HL-60 (cell line): Measurements from ENCODE around the gene ANK3.

Source experiments
- POLR2AphosphoS5 ChIP-seq: IDR thresholded peaks from 2 replicates; pipeline ENCODE4 v1.6.1; 2012; ENCODE audit warnings: low read depth
- TF ChIP-seq, protein P1 (sequence below): IDR thresholded peaks from 2 replicates; pipeline ENCODE4 v1.6.1; 2012; ENCODE audit warnings: low read depth; ENCODE audit not compliant: insufficient replicate concordance
- TF ChIP-seq, protein P2 (sequence below): IDR thresholded peaks from one replicate; pipeline ENCODE4 v1.5.1; 2011; ENCODE audit warnings: low read length, control low read depth, inconsistent platforms; ENCODE audit not compliant: insufficient read depth

DNA sequence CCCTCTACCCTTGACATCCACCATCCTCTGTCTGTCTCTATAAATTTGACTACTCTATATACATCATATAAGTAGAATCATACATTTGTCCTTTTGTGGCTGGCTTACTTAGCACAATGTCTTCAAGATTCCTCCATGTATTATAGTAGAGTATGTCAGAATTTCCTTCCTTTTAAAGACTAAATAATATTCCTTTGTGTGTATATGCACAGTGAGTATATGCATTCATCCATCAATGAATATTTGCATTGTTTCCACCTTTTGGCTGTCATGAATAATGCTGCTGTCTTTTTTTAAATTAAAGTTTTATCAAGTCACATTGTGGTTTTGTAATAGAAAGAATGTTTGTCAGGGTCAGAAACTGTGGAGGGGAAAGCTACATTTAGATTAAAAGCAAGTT lies 195.3 kb downstream of the ANK3 start:
- TF ChIP-seq POLR2AphosphoS5: no peak
- TF ChIP-seq, protein P1, sequence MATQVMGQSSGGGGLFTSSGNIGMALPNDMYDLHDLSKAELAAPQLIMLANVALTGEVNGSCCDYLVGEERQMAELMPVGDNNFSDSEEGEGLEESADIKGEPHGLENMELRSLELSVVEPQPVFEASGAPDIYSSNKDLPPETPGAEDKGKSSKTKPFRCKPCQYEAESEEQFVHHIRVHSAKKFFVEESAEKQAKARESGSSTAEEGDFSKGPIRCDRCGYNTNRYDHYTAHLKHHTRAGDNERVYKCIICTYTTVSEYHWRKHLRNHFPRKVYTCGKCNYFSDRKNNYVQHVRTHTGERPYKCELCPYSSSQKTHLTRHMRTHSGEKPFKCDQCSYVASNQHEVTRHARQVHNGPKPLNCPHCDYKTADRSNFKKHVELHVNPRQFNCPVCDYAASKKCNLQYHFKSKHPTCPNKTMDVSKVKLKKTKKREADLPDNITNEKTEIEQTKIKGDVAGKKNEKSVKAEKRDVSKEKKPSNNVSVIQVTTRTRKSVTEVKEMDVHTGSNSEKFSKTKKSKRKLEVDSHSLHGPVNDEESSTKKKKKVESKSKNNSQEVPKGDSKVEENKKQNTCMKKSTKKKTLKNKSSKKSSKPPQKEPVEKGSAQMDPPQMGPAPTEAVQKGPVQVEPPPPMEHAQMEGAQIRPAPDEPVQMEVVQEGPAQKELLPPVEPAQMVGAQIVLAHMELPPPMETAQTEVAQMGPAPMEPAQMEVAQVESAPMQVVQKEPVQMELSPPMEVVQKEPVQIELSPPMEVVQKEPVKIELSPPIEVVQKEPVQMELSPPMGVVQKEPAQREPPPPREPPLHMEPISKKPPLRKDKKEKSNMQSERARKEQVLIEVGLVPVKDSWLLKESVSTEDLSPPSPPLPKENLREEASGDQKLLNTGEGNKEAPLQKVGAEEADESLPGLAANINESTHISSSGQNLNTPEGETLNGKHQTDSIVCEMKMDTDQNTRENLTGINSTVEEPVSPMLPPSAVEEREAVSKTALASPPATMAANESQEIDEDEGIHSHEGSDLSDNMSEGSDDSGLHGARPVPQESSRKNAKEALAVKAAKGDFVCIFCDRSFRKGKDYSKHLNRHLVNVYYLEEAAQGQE: no peak
- TF ChIP-seq, protein P2, sequence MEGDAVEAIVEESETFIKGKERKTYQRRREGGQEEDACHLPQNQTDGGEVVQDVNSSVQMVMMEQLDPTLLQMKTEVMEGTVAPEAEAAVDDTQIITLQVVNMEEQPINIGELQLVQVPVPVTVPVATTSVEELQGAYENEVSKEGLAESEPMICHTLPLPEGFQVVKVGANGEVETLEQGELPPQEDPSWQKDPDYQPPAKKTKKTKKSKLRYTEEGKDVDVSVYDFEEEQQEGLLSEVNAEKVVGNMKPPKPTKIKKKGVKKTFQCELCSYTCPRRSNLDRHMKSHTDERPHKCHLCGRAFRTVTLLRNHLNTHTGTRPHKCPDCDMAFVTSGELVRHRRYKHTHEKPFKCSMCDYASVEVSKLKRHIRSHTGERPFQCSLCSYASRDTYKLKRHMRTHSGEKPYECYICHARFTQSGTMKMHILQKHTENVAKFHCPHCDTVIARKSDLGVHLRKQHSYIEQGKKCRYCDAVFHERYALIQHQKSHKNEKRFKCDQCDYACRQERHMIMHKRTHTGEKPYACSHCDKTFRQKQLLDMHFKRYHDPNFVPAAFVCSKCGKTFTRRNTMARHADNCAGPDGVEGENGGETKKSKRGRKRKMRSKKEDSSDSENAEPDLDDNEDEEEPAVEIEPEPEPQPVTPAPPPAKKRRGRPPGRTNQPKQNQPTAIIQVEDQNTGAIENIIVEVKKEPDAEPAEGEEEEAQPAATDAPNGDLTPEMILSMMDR: no peak
